ENCODE measurements around the gene BPNT1.
"Not testable (repeated sequence)": the region's sequence is repeated elsewhere in the genome, so short reads cannot be mapped to it uniquely, and the experiment has no call there.

Gene BPNT1

DNA sequence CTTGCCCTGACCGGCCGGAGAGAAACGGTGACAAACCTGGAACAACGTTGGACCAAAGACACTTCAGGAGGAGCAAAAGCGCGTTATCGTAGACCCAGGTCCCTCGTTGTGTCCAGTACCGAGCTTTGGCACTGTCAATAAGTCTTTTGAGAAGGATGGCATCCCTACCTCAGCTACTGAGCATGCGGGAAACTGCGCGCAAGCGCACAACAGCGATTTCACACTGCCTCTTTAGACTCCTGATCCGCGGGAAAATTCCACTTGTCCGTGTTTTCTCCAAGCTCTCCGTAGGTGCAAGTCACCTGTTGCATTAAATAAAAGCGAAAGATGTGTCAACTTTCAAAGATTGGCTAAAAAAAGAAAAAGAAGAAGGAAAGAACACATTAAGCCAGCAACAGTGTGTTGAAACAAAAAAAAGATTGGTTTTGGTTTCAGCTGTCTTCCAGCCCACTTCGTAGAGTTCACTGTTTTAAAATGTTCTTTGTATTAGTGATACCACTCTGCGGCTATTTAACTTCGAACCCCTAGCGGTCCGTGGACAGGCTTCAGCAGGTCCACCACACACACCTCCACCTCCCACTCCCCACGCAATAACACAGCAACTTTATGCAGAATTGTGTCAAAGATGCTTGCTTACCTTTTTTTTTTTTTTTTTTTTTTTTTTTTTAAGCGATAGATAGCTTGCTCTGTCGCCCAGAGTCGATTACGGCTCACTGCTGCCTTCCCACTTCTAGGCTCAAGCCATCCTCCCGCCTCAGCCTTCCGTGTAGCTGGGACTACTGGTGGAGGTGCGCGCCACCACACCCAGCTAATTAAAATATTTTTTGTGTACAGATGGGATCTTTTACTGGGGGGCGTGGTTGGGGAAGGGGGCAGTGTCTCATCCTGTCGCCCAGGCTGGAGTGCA lies at the start of gene BPNT1:
Gene BPNT1, minus strand, starts transcription at position 139 of the 907 bp plus-strand sequence. CDS start 9,942 bp downstream, outside the sequence.
- peak; percentile 91 for DNase-seq (ENCODE audit: low spot score)

GRCh38 chr1:220137019-220137786 lies 47.6 kb upstream of the BPNT1 start:
- no peak for DNase-seq (ENCODE audit: low spot score)

DNA sequence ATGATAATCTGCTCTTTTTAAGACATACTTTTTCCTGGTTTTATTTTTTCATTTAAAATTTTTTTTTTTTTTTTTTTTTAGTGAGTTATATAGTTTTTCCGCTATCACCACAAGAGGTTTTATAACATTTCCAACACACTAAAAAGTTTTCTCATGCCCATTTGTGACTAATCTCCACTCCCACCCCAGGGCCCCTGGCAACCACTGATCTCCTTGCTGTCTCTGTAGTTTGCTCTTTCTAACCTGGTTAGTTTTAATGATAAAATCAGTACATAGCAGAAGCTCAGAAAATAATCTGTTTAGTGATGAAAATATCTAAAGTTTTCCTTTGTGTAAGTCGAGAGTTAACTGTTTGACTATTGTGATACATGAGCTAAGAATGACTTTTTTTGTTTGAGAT lies 46.2 kb upstream of the BPNT1 start:
- DNase-seq (ENCODE audit: low spot score): no peak

GRCh38 chr1:220129479-220130210 lies 40.1 kb upstream of the BPNT1 start:
- no peak for DNase-seq (ENCODE audit: low spot score)

DNA sequence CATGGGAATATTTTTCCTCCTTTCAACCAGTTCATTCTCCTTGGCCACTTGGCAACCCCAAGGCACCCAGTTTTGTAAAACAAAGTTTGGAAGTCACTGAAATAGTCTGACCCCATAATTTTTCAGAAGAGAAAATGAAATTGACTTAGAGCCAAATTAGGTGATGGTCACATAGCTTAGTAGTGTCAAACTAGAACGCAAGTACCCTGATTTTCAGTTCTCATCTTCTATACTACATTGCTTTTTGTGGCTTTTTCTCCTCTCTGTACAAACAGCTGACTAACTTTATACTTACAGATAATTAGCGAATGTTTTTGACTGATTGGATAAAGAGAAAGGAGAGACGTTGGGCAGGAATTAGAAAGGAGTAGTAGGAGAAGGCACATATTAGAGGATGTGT lies 37.5 kb upstream of the BPNT1 start:
- no peak for DNase-seq (ENCODE audit: low spot score)

DNA sequence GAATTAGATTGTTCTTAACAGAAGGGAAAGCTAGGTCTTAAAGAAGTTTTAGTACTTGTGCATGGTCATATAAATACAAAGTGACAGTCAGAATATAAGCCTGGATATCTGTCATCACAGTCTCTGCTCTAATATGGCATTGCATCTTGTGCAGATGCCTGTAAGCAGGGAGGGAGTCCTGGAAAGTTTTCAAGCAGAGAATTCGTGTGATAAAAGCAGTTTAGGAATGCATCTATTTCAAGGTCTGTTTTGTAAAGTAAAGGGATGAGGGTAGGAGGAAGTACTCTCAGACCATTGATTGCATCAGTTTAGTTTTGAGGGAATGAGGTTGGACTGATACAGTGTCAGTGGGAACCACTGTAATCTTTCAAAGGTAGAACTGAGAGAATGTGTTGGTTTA lies 35.0 kb upstream of the BPNT1 start:
- no peak for DNase-seq (ENCODE audit: low spot score)

DNA sequence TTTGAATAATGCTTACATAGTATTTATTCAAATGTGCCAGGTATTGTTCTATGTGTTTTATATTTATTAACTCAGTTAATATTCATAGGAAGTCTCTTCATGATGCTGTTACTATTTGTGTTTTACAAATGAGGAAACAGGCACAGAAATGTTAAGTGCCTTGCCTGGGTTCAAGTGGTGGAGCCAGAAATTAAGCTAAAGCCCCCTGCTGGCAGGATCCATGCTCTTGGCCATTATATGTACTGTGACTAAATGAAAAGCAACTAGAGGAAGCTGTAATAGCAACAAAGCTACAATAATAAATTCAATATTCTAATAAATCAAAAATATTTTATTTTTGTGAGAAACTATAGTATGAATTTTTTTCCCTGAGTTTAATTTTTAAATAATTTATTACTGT lies 34.3 kb upstream of the BPNT1 start:
- DNase-seq (ENCODE audit: low spot score): peak; percentile 19

DNA sequence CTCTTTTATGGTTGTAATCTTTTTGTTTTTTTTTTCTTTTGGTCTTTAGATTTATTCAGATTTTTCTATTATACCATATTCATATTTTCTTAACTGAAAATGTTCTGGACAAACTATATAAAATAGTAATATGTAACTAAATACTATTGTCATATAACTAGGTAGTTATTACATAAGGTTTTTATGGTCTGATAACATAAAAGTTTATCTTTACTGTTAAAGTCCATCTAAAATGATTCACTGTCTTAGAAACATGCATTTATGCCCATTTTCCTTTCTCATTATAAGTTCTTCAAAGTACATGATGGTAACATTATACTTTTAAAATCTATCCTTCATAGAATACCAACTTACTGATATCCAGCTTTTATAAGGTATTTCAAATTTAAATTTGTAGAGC lies 33.5 kb upstream of the BPNT1 start:
- DNase-seq (ENCODE audit: low spot score): no peak

DNA sequence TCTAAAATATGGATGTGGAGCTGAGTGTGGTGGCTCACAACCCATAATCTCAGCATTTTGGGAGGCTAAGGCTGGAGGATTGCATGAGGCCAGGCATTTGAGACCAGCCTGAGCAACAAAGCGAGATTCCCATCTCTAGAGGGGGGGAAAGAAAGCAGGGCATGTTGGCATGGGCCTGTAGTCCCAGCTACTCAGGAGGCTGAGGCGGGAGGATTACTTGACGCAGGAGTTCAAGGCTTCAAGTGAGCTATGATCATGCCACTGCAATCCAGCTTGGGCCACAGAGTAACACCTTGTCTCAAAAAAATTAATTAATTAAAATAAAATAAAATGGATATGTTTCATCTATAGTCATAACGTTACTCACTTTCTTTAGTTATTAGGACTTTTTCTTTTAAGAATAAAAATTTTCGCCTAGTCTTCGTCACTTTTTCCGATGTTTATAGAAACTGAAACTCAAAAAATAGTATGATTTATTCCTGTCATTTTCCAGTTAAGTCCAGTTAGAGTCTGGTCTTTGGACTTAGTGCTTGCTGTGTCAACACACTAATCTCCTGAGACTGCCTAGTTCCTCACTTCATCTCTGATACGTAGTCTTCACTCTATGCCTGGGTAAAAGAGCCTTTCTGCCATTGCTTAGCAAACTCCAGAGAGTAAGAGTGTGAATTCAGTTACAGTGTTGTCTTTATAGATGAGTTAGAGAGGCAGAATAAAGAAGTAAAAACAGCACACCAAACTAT lies 32.4 kb upstream of the BPNT1 start:
- no peak for DNase-seq (ENCODE audit: low spot score)

DNA sequence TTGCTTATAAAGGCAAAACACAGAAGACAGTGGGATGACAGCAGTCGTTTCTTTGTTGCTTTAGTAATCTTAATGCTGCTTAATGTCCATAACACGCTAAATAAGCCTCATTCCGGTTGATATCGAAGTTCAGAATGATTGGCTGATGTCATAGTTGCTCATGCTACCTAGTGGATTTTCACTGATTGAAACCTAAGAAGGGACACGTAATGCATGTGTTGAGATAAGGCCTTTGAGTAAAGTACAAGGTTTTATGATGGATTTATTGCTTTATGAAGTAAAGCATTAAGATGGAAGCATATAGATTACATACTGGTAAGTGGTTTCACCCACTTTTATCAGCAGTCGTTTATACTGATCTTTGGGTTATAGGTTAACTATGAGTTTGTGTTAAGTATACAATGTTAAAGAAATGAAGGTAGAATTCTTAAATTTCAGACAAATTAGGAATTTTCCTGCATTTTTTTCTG lies 29.5 kb upstream of the BPNT1 start:
- DNase-seq (ENCODE audit: low spot score): no peak

- DNase-seq (ENCODE audit: low spot score): peak; percentile 32
Observed at GRCh38 chr1:220113136-220113695, 23.6 kb upstream of the BPNT1 start.

GRCh38 chr1:220112600-220112999 lies 23.0 kb upstream of the BPNT1 start:
- DNase-seq (ENCODE audit: low spot score): not testable (repeated sequence)

GRCh38 chr1:220110473-220110872 lies 20.9 kb upstream of the BPNT1 start:
- DNase-seq (ENCODE audit: low spot score): not testable (repeated sequence)

DNA sequence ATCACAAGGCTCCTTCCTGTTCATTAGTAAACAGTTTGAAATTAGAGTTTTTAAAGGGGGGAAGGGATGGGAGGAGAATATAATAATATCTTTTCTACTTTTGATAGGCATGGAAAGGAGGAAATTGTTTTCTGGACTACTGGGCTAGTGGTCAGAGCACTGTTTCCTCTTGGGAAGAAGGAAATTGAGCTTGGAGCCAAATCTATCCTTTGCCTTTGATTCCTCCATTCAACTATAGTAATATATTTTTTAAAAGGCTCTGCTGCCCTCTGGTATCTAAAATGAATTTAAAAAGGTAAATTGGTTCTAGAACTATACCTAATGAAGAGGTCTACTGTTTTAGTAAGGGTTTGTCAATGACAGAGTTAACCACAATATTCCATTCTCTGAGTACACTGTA lies 10.2 kb upstream of the BPNT1 start:
- DNase-seq (ENCODE audit: low spot score): no peak

- peak; percentile 92 for DNase-seq (ENCODE audit: low spot score)
Observed at GRCh38 chr1:220094016-220094911, 4.7 kb upstream of the BPNT1 start, which contains the start of gene IARS2. Gene IARS2, plus strand, starts transcription at chr1:220094132. Its CDS starts 85 bp downstream, at chr1:220094217.

DNA sequence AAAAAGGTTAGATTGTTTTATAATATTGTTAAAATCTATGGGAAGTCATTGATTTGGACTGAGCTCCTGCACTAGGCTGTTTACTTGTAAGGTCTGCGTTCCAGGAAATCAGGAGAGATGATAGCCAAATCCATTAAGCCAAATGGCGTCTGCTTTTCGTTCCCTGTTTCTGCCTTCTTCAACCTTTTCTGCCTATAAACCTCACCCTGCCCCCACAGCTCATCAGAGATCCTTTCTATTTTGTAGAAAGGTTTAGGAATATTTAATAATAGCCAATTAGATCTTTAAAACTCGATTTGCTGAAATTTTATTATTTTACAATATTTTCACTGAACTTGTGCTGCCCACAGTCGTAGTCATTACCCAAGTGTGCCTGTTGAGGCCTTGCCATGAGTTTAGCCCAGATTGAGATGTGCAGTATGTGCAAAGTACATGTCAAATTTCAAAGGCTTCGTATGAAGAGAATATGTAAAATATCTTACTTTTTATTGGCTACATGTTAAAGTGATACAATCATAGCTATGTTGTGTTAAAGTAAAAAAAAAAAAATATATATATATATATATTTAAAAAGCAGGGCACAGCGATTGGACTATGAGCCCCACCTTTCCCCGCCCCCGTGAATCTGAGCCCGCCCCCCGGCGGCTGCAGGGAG lies 3.9 kb upstream of the BPNT1 start:
- no peak for DNase-seq (ENCODE audit: low spot score)

DNA sequence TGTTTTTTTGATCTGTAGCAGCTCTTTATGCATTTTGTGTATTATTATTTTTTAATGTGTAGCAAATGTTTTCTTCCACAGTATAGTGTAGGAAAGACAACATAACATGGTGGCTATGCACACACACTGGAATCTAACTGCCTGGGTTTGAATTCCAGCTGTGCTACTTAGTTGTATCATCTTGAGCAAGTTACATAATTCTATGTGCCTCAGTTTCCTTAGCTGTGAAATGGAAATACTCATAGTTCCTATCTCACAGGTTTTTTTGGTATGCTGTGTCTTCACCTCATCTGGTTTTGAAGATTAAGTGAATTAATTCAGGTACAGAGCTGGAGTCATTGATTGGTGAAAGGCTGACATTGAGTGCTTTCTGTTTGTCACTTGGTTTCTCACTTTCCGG lies 3.1 kb upstream of the BPNT1 start:
- no peak for DNase-seq (ENCODE audit: low spot score)

- DNase-seq (ENCODE audit: low spot score): not testable (repeated sequence)
Observed at GRCh38 chr1:220086261-220086686, 3.3 kb downstream of the BPNT1 start.

- no peak for DNase-seq (ENCODE audit: low spot score)
Observed at GRCh38 chr1:220084460-220084859, 5.1 kb downstream of the BPNT1 start.
